Muscle of back (tissue), 13 donors: ENCODE results near the gene PCDHGA11. TPM values are rescaled to one million over a fixed set of nuclear protein-coding genes. Genes with fewer than 3 reads are reported as not detected.
"Not testable (repeated sequence)": the region's sequence is repeated elsewhere in the genome, so short reads cannot be mapped to it uniquely, and the experiment has no call there.

Source experiments
- DNase-seq, 3 donors: peaks; one replicate each; pipeline versions ENCODE4 v3.0.0 to v3.0.0-alpha.2; 2013
- long read RNA-seq, 9 donors: transcript quantifications; one replicate each; lab custom pipeline, GENCODE V29; 2026
- polyA plus RNA-seq, 10 donors: library from polyadenylated mRNA; unstranded; fragments of 120-200 nt; gene quantifications; one replicate each; pipeline ENCODE4 v1.2.1, GENCODE V29; 2013; ENCODE audit not compliant: insufficient read length in 10 of 10

The PCDHGA11 gene
- 1 to 10 TPM; 2.9 to 4.8 (median 3.3) TPM for polyA plus RNA-seq
- long read RNA-seq, donor 1, partial matches to known transcripts, result 0 of 3 reads
- long read RNA-seq, donor 1, other reads (novel, unspliced or antisense), result 0 of 3 reads
- long read RNA-seq, donor 2, result 0 reads
- long read RNA-seq, donor 3, result 0 reads
- long read RNA-seq, donor 4, partial matches to known transcripts, result 0 of 1 reads
- long read RNA-seq, donor 4, other reads (novel, unspliced or antisense), result 0 of 1 reads
- long read RNA-seq, donor 5, full-length matches to known transcripts, result 2 of 2 reads
- long read RNA-seq, donor 5, partial matches to known transcripts, result 0 of 2 reads
- long read RNA-seq, donor 5, other reads (novel, unspliced or antisense), result 0 of 2 reads
- long read RNA-seq, donor 6, full-length matches to known transcripts, result 1 of 1 reads
- long read RNA-seq, donor 6, partial matches to known transcripts, result 0 of 1 reads
- long read RNA-seq, donor 6, other reads (novel, unspliced or antisense), result 0 of 1 reads
- long read RNA-seq, donor 7, transcript PCDHGA11-203 (1 exons, 3,633 nt), result major isoform, 5 of 5 reads
- long read RNA-seq, donor 7, partial matches to known transcripts, result 0 of 5 reads
- long read RNA-seq, donor 7, other reads (novel, unspliced or antisense), result 0 of 5 reads
- long read RNA-seq, donor 8, partial matches to known transcripts, result 0 of 1 reads
- long read RNA-seq, donor 8, other reads (novel, unspliced or antisense), result 0 of 1 reads
- long read RNA-seq, donor 9, result 0 reads

GRCh38 chr5:141420855-141421488 lies at the start of gene PCDHGA11:
Gene PCDHGA11 (plus strand): TSS chr5:141421051. CDS start chr5:141421228, 177 bp downstream.
- peak in 2 of 3 donors; percentile 44 for DNase-seq

GRCh38 chr5:141371572-141372475 lies 49.0 kb upstream of the PCDHGA11 start:
- no peak for DNase-seq

- peak in 1 of 3 donors; percentile 14 for DNase-seq
These were observed 47.1 kb upstream of the PCDHGA11 start, which contains the start of gene PCDHGA6 for GRCh38 chr5:141373673-141374317. Gene PCDHGA6 (plus strand): TSS chr5:141373891. CDS start chr5:141374084, 193 bp downstream.

DNA sequence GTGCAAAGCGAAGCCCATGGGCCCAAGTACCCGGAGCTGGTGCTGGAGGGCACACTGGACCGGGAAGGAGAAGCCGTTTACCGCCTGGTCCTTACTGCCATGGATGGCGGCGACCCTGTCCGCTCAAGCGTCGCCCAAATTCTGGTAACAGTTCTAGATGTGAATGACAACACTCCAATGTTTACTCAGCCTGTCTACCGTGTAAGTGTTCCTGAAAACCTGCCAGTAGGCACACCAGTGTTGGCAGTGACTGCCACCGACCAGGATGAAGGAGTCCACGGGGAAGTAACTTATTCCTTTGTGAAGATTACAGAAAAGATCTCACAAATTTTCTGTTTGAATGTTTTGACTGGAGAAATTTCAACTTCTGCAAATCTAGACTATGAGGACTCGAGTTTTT lies 46.2 kb upstream of the PCDHGA11 start:
- no peak for DNase-seq

DNA sequence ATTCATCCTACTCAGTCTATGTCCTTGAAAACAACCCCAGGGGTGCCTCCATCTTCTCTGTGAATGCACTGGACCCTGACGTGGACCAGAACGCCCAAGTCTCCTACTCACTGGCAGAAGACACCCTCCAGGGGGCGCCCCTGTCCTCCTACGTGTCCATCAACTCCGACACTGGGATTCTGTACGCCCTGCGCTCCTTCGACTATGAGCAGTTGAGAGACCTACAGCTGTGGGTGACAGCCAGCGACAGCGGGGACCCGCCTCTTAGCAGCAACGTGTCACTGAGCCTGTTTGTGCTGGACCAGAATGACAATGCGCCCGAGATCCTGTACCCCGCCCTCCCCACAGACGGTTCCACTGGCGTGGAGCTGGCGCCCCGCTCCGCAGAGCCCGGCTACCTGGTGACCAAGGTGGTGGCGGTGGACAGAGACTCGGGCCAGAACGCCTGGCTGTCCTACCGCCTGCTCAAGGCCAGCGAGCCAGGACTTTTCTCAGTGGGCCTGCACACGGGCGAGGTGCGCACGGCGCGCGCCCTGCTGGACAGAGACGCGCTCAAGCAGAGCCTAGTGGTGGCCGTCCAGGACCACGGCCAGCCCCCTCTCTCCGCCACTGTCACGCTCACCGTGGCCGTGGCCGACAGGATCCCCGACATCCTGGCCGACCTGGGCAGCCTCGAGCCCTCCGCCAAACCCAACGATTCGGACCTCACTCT lies 45.3 kb upstream of the PCDHGA11 start:
- not testable (repeated sequence) for DNase-seq

DNA sequence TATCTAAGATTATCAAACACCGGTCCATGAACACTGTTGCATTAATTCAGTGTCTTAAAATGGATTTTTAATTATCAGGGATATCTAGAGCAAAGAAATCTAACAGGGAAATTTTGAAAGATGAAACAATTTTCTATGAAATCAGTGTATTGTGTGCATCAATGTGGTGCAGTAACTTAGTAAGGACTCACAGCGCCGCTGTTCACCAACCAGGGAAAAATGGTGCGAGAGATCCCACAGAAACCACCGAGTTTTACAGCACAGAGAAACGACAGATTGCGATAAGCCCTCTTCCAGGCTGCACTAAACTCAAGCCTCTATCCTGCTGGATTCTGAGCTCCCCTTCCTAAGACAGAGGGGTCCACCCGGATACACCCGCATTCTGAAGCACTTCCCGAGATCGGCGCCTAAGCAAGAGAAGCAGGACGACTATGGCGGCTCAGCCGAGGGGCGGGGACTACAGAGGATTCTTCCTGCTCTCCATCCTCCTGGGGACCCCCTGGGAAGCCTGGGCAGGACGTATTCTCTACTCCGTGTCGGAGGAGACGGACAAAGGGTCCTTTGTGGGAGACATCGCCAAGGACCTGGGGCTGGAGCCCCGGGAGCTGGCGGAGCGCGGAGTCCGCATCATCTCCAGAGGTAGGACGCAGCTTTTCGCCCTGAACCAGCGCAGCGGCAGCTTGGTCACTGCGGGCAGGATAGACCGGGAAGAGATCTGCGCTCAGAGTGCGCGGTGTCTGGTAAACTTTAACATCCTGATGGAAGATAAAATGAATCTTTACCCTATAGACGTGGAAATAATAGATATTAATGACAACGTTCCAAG lies 38.2 kb upstream of the PCDHGA11 start, which contains the start of gene PCDHGA7:
TSS of gene PCDHGA7 (plus strand) at position 274 of the 826 bp plus-strand sequence. CDS start at position 432, 158 bp downstream.
- DNase-seq, result no peak

GRCh38 chr5:141383345-141383744 lies 37.5 kb upstream of the PCDHGA11 start:
- no peak for DNase-seq

DNA sequence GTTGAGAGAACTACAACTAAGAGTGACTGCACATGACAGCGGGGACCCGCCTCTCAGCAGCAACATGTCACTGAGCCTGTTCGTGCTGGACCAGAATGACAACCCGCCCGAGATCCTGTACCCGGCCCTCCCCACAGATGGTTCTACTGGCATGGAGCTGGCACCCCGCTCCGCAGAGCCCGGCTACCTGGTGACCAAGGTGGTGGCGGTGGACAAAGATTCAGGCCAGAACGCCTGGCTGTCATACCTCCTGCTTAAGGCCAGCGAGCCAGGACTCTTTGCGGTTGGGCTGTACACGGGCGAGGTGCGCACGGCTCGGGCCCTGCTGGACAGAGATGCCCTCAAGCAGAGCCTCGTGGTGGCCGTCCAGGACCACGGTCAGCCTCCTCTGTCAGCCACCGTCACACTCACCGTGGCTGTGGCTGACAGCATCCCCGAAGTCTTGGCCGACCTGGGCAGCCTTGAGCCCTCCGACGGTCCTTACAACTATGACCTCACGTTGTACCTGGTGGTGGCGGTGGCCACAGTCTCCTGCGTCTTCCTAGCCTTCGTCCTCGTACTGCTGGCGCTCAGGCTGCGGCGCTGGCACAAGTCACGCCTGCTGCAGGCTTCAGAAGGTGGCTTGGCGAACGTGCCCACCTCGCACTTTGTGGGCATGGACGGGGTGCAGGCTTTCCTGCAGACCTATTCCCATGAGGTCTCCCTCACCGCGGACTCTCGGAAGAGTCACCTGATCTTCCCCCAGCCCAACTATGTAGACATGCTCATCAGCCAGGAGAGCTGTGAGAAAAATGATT lies 36.2 kb upstream of the PCDHGA11 start:
- DNase-seq, result no peak

GRCh38 chr5:141387557-141388311 lies 33.1 kb upstream of the PCDHGA11 start, which contains the start of gene PCDHGB4:
Gene PCDHGB4 (plus strand): TSS chr5:141387698. CDS start chr5:141387885, 187 bp downstream.
- DNase-seq, result not testable (repeated sequence)

DNA sequence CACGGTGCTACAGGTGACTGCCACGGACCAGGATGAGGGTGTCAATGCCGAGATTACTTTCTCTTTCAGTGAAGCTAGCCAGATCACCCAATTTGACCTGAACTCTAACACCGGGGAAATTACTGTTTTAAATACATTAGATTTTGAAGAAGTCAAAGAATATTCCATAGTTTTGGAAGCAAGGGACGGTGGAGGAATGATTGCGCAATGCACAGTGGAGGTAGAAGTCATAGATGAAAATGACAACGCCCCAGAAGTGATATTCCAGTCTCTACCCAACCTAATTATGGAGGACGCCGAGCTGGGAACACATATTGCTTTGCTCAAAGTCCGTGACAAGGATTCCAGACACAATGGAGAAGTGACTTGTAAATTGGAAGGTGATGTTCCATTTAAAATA lies 32.2 kb upstream of the PCDHGA11 start:
- no peak for DNase-seq

DNA sequence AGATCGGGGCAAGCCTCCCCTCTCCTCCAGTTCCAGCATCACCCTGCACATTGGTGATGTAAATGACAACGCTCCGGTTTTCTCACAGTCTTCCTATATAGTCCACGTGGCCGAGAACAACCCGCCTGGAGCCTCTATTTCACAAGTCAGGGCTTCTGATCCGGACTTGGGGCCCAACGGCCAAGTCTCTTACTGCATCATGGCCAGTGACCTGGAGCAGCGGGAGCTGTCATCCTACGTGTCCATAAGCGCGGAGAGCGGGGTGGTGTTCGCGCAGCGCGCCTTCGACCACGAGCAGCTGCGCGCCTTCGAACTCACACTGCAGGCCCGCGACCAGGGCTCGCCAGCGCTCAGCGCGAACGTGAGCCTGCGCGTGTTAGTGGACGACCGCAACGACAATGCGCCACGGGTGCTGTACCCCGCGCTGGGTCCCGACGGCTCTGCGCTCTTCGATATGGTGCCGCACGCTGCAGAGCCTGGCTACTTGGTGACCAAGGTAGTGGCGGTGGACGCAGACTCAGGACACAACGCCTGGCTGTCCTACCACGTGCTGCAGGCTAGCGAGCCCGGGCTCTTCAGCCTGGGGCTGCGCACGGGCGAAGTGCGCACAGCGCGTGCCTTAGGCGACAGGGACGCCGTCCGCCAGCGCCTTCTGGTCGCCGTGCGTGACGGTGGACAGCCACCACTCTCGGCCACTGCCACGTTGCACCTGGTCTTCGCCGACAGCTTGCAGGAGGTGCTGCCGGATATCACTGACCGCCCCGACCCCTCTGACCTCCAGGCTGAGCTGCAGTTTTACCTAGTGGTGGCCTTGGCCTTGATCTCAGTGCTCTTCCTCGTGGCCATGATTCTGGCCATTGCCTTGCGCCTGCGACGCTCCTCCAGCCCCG lies 31.5 kb upstream of the PCDHGA11 start:
- DNase-seq, result no peak

- DNase-seq, result no peak
These were observed 28.2 kb upstream of the PCDHGA11 start, which contains the start of gene PCDHGA8 for GRCh38 chr5:141392429-141393198. Gene PCDHGA8 (plus strand): TSS chr5:141392633. CDS start chr5:141392814, 181 bp downstream.

- no peak for DNase-seq
These were observed 27.6 kb upstream of the PCDHGA11 start for GRCh38 chr5:141393267-141393666.

DNA sequence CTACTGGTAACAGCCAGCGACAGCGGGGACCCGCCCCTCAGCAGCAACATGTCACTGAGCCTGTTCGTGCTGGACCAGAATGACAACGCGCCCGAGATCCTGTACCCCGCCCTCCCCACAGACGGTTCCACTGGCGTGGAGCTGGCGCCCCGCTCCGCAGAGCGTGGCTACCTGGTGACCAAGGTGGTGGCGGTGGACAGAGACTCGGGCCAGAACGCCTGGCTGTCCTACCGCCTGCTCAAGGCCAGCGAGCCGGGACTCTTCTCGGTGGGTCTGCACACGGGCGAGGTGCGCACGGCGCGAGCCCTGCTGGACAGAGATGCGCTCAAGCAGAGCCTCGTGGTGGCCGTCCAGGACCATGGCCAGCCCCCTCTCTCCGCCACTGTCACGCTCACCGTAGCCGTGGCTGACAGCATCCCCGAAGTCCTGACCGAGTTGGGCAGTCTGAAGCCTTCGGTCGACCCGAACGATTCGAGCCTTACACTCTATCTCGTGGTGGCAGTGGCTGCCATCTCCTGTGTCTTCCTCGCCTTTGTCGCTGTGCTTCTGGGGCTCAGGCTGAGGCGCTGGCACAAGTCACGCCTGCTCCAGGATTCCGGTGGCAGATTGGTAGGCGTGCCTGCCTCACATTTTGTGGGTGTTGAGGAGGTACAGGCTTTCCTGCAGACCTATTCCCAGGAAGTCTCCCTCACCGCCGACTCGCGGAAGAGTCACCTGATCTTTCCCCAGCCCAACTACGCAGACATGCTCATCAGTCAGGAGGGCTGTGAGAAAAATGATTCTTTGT lies 26.3 kb upstream of the PCDHGA11 start:
- not testable (repeated sequence) for DNase-seq
